Ovary (tissue), 3 donors: ENCODE measurements around the gene CDH22.

Source experiments
- EP300 ChIP-seq: sonication (generic); formaldehyde crosslinking; IDR thresholded peaks from one replicate; pipeline ENCODE4 v1.6.1; 2017; ENCODE audit warnings: antibody characterized with exemption
- TF ChIP-seq, protein P1 (sequence below), 3 donors: fragments of 450-650 bp in 2 of 3; fragments of 200-600 bp in 1 of 3; IDR thresholded peaks; one replicate each; pipeline versions ENCODE4 v1.5.1 to v1.8.0; 2016 to 2022; ENCODE audit warnings: antibody characterized with exemption in 3 of 3, mild to moderate bottlenecking in 1 of 3
- donor health status: DM: no; HTN: no; CAD: no.

DNA sequence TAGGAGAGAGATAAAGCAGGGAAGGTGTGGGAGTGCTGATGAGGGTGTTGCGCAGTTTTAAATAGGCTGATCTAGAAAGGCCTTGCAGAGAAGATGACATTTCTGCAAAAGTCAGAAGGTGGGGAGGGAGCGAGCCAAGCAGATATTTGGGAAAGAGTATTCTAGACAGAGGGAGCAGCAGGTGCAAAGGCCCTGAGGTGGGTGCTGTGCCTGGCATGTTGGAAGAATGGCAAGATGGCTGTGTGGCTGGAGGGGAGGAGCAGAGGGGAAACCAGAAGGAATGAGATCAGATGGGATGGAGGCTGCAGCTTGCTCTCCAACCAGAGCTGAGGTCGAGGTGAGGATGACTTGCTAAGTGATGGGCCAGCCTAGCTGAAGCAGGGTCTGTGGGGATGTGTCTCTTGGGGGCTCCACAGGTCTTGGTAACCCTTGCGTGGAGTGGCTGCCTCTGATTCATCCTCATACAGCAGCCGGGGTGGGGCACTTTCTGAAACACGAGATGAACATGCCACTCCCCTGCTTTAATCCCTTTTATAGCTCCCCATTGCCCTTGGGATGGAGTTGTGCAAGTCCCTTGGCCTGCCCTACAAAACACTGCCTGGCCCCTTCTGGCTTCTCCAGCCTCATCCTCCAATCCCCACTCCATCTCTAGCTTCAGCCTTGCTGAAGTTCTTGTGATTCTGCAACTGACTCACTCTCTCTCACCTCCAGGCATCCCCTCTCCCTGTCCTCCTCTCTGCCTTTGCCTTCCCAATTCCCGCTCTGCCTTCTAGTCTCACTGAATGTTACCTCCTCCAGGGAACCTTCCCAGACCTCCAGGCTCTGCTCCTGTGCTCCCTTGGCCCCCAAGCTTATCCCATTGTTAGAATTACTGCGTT lies 94.1 kb downstream of the CDH22 start:
- TF ChIP-seq, protein P1, sequence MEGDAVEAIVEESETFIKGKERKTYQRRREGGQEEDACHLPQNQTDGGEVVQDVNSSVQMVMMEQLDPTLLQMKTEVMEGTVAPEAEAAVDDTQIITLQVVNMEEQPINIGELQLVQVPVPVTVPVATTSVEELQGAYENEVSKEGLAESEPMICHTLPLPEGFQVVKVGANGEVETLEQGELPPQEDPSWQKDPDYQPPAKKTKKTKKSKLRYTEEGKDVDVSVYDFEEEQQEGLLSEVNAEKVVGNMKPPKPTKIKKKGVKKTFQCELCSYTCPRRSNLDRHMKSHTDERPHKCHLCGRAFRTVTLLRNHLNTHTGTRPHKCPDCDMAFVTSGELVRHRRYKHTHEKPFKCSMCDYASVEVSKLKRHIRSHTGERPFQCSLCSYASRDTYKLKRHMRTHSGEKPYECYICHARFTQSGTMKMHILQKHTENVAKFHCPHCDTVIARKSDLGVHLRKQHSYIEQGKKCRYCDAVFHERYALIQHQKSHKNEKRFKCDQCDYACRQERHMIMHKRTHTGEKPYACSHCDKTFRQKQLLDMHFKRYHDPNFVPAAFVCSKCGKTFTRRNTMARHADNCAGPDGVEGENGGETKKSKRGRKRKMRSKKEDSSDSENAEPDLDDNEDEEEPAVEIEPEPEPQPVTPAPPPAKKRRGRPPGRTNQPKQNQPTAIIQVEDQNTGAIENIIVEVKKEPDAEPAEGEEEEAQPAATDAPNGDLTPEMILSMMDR (IDR thresholded peaks at IDR 0.05) = no peak
- TF ChIP-seq EP300 = no peak
